Measurements from ENCODE around the gene SUPT4H1. TPM values are rescaled to one million over a fixed set of nuclear protein-coding genes. Genes with fewer than 3 reads are reported as not detected.

The SUPT4H1 gene
- total and polyA plus RNA-seq, 2 donors (not counting 1 experiment from before 2014, with no cell fraction given) = 30.2 to 60.1 TPM

- Mint-ChIP-seq H3K9me3 (ENCODE audit: insufficient read depth) (no peaks in the 10 kb centered on the region), H3K27ac (no peak overlapping the region), H3K27me3 (no peaks in the 10 kb centered on the region), H3K4me3 (no peak overlapping the region), H3K4me1 (peaks cover 2% of the 10 kb centered on the region)
- Histone ChIP-seq H3K4me3 (ENCODE audit: control extremely low read depth in 1 of 5, extremely low read depth in 1 of 5, insufficient read depth in 1 of 5, low read depth in 2 of 5, low read length in 4 of 5) (no peak overlapping the region), H3K4me1 (ENCODE audit: control insufficient read depth in 2 of 2, insufficient read depth in 2 of 2, low read length in 2 of 2) (peaks cover 0 to 5% of the 10 kb centered on the region in 2 donors), H3K9me3 (ENCODE audit: control extremely low read depth in 1 of 3, control insufficient read depth in 2 of 3, insufficient read depth in 1 of 3, low read length in 2 of 3) (no peaks in the 10 kb centered on the region), H3K27ac (ENCODE audit: low read length in 2 of 2) (no peak overlapping the region), H3K36me3 (replicated peaks in 1 of 2; ENCODE audit: control extremely low read depth in 1 of 2, control insufficient read depth in 1 of 2, extremely low read depth in 1 of 2, insufficient read depth in 2 of 2, low read length in 1 of 2) (no peaks in the 10 kb centered on the region), H3K9ac (ENCODE audit: low read length) (no peak overlapping the region), H4K20me1 (ENCODE audit: control insufficient read depth, insufficient read depth, low read length, poor library complexity, severe bottlenecking) (no peaks in the 10 kb centered on the region), H3K79me2 (ENCODE audit: control insufficient read depth, insufficient read depth, low read length) (no peaks in the 10 kb centered on the region), H3K27me3 (replicated peaks in 1 of 4; ENCODE audit: control extremely low read depth in 1 of 4, control insufficient read depth in 3 of 4, insufficient read depth in 4 of 4, low read length in 3 of 4) (no peaks in the 10 kb centered on the region), H2AFZ (ENCODE audit: insufficient read depth, low read depth, low read length, poor library complexity, severe bottlenecking) (no peak overlapping the region), H3K4me2 (replicated peaks; ENCODE audit: low read depth, low read length, poor library complexity, severe bottlenecking) (no peak overlapping the region)
- ChIA-PET POLR2A (interaction anchor here (0.6 kb wide), 1 partner anchor 17 kb away, joined by 6 read pairs; no protein-coding TSS in a partner anchor), CTCF (interaction anchor here (0.9 to 1.9 kb wide), 3 partner anchors 36 to 138 kb away, joined by 3 to 5 read pairs (median 4); no protein-coding TSS in a partner anchor)
- intact Hi-C loops (cut with micrococcal nuclease) = no loop called here
- DNase-seq = no peak
- ATAC-seq (ENCODE audit: low read depth) = no peak
- TF ChIP-seq CTCF (IDR thresholded peaks at IDR 0.05) (no peak), EZH2 (IDR thresholded peaks at IDR 0.05; ENCODE audit: borderline replicate concordance, insufficient read depth, low read depth, low read length, poor library complexity, severe bottlenecking) (no peak)
- WGBS (ENCODE audit: insufficient coverage) = 93% methylated on average over 15 of the region's 21 CpGs
Measured at GRCh38 chr17:58308985-58309917, 42.8 kb downstream of the SUPT4H1 start.
